ENCODE data around the gene RBM15.

The RBM15 gene

GRCh38 chr1:110338886-110339406 lies at the start of gene RBM15:
RBM15 (plus strand) TSS chr1:110339377; CDS start chr1:110339406, 29 bp downstream.
- H3K4me3 ChIP-seq (ENCODE audit: low read depth, low read length): peak within 1 kb of the TSS; percentile 86
- DNase-seq (ENCODE audit: low read depth): peak; percentile 100
- no peak for TF ChIP-seq CTCF (IDR thresholded peaks at IDR 0.05; ENCODE audit: low read depth, low read length, missing control alignments)

- TF ChIP-seq CTCF (IDR thresholded peaks at IDR 0.05; ENCODE audit: low read depth, low read length, missing control alignments): no peak
- no peak overlapping the region for H3K4me3 ChIP-seq (ENCODE audit: low read depth, low read length)
- no peak for DNase-seq (ENCODE audit: low read depth)
Measured at GRCh38 chr1:110291241-110292030, 47.7 kb upstream of the RBM15 start.

- DNase-seq (ENCODE audit: low read depth): no peak
- TF ChIP-seq CTCF (IDR thresholded peaks at IDR 0.05; ENCODE audit: low read depth, low read length, missing control alignments): no peak
- no peak overlapping the region for H3K4me3 ChIP-seq (ENCODE audit: low read depth, low read length)
Measured at GRCh38 chr1:110292031-110292741, 47.0 kb upstream of the RBM15 start.

- H3K4me3 ChIP-seq (ENCODE audit: low read depth, low read length): no peak overlapping the region
- DNase-seq (ENCODE audit: low read depth): no peak
- no peak for TF ChIP-seq CTCF (IDR thresholded peaks at IDR 0.05; ENCODE audit: low read depth, low read length, missing control alignments)
Measured at GRCh38 chr1:110293601-110294104, 45.5 kb upstream of the RBM15 start.

- no peak overlapping the region for H3K4me3 ChIP-seq (ENCODE audit: low read depth, low read length)
- DNase-seq (ENCODE audit: low read depth): no peak
- no peak for TF ChIP-seq CTCF (IDR thresholded peaks at IDR 0.05; ENCODE audit: low read depth, low read length, missing control alignments)
Measured at GRCh38 chr1:110294308-110294707, 44.9 kb upstream of the RBM15 start.

- TF ChIP-seq CTCF (IDR thresholded peaks at IDR 0.05; ENCODE audit: low read depth, low read length, missing control alignments): no peak
- no peak overlapping the region for H3K4me3 ChIP-seq (ENCODE audit: low read depth, low read length)
- DNase-seq (ENCODE audit: low read depth): no peak
Measured at GRCh38 chr1:110298991-110299390, 40.2 kb upstream of the RBM15 start.

Measured in GM12864 (cell line).